ENCODE measurements around the gene ZNF578.

GRCh38 chr19:52507266-52507665 is 53.9 kb downstream of the ZNF578 start:
- TF ChIP-seq, protein P1, sequence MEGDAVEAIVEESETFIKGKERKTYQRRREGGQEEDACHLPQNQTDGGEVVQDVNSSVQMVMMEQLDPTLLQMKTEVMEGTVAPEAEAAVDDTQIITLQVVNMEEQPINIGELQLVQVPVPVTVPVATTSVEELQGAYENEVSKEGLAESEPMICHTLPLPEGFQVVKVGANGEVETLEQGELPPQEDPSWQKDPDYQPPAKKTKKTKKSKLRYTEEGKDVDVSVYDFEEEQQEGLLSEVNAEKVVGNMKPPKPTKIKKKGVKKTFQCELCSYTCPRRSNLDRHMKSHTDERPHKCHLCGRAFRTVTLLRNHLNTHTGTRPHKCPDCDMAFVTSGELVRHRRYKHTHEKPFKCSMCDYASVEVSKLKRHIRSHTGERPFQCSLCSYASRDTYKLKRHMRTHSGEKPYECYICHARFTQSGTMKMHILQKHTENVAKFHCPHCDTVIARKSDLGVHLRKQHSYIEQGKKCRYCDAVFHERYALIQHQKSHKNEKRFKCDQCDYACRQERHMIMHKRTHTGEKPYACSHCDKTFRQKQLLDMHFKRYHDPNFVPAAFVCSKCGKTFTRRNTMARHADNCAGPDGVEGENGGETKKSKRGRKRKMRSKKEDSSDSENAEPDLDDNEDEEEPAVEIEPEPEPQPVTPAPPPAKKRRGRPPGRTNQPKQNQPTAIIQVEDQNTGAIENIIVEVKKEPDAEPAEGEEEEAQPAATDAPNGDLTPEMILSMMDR (IDR thresholded peaks at IDR 0.05), result no peak
- TF ChIP-seq EZH2 (IDR thresholded peaks at IDR 0.05; ENCODE audit: borderline replicate concordance, insufficient read depth, low read depth, low read length, poor library complexity, severe bottlenecking), result no peak

All from B cell (primary cell).